CD4-positive, alpha-beta T cell treated with Interferon gamma for 1 hour (primary cell): Measurements from ENCODE around the gene RALGAPA2.

ENCODE experiments used
- DNase-seq: peaks from one replicate; pipeline ENCODE4 v3.0.0-alpha.2; 2020

The RALGAPA2 gene

DNA sequence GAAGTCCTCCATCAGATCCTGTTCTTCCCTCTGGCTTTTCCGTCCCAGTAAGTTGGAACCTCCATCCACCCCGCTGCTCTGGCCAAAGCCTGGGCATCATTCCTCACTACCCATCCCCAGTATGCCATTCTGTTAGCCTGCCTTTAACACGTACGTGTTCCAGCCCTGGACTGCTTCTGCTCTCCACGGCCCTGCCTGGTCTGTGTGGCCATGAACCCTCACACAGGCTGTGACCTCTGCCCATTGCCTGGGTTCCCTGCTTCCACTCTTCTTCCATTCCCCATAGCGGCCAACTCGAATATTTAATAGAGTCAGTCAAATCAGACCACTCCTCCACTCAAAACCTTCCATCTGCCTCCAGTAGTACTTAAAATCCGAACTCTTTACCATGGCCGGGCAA is 29.4 kb downstream of the RALGAPA2 start:
- no peak for DNase-seq

DNA sequence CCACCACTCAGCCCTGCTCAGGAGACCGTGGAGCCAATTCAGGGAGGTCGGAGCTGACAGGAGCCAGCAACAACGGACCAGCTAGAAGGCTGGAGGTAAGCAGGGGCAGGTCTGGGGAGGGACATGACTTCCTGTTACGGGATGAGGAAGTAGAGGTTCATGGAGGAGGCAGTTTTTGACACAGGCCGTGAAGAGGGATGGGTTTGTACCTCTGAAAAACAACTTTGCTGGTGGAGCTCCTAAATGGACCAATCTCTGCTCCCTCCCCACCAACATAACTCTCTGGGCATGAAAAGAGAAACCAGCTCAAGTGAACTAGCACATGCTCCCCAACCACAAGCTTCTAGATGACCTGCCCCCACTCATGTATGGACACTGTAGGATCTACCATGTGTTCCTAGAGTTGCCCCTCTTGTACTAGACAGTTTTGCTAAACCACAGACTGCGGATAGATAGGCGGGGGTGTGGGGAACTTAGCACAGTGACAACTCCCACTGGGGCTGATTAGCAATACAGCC is 31.4 kb downstream of the RALGAPA2 start:
- DNase-seq = no peak

DNA sequence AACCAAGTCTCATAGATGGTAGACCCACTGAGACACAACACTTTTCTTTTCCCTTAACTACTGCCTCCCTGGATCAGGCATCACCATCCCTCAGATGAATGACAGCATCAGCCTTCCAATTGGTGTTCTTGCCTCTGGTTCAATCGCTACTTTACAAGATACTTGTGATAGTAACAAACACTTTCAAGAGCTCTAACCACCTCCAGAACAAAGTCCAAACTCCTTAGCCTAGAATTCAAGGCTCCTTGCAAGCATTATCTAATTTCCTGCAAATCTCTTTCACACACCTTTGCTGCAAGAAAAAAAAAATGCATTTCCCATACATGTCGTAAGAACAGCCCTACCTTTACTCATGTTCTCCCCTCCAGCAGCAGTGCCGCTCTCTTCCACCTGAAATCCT is 33.1 kb downstream of the RALGAPA2 start:
- DNase-seq = no peak

DNA sequence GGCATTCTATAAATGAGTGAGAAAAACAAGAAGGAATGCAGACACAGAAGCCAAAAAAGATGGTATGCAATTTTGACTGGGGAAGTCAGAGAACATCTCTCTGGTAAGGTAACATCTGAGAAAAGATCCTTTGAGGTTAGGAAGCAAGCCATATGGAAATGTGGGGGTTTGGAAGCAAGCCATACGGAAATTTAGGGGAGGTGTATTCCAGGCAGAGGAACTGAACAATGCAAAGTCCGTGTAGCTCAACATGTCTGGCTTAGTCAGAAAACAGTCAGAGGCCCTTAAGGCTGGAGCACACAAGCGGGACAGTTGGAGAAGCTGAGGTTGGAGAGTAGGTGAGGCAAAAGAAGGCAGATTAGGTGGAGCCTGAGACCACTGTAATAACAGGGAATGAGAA is 35.3 kb downstream of the RALGAPA2 start:
- no peak for DNase-seq

DNA sequence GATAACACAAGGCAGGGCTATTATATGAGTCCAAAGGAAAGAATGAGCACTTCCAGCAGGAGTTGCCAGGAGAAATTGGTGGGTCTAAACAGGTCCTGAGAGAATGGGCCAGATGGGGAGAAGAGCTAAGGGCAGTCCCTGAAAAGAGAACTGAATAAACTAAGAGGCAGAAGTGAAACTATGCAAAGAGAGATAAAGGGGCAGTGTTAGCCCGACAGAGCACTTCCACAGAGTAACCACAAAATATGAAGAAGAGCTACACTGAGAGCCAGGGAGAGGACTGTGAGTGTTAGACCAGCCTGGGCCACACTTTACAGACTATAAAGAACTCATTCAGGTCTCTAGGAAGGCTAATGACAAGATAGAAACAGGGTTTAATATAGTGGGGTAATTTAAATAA is 43.8 kb downstream of the RALGAPA2 start:
- DNase-seq = peak; percentile 11

DNA sequence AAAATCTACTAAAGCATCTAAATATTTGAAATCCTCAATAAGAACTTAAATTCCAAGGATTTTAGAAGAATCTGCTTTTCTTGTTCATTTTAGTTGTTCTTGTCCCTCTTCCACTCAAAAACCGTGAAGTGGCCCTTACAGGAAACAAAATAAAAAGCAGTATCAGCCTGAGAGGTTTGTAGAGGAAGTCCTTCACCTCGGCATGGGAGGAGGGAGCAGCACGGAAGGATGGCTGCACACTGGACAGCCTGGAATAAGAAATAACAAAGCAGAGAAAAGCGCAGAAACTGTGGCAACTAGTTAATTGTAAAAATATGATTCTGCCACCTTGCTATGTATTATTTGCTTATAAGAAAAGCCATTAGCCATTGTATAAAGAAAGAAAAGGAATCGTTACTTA is 46.1 kb downstream of the RALGAPA2 start:
- no peak for DNase-seq

DNA sequence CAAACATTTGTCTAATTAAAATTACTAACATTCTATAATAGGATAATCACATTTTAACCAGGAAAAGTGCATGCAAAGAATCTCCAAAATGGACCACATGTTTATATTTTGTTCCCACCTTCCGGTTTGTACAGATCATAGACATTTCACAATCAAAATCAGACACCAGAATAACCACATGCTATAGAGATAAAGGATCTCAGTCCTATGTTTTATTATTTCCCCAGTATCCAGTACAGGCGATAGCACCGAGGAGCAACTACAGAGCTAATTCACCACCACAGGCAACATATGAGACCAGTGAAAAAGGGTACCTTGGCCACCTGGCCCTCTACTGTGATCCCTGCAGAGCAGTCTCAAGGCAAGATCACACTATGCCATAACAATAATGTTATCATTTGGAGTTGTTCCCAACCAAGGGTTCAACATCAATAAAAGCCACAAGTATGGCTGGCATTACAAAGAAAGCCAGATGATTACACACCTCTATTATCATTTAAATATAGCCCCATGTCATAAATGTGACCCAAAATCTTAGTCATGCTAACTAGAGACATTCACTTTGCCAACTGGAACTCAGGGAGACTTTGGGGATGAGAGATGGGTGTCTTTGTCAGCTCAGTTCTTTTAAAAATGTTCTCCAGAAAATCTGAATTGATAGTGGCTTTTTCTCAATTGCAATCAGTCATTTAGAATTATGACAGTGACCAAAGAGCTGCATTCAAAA is 46.7 kb downstream of the RALGAPA2 start:
- no peak for DNase-seq

DNA sequence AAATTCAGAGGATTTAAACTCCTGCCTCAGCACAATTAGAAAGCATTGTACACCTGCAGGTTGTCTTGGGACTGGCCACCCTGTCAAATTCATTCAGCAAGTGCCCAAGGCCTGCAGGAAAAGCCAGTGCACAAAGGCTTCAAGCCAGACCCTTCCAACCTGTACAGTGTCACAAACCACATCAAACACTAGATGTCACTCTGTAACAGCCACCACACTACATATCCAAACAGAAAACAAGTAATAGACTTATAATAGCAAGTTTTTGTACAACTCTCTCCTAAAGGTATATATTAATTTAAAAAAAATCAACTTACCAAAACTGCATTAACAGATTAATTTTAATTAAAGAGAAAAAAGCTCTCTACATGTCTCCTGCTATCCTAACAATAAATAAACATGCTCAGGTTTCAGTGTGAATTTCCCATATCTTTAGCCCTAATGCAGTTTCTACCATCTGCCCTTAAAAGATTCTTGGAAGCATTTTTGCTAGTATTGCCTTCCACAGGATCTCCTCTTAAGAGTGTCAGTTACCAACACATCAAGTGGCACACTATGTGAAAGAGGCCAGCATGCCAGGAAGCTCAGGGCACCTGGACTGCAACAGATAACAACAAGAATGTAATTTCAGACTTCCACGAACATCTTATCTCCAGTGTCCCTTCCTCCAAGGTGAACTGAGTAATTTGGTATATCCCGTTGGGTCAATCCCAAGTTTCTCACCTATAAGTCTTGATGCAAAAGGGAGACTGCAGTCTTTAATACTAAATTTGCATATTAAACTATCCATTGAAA is 47.5 kb downstream of the RALGAPA2 start:
- DNase-seq = no peak

DNA sequence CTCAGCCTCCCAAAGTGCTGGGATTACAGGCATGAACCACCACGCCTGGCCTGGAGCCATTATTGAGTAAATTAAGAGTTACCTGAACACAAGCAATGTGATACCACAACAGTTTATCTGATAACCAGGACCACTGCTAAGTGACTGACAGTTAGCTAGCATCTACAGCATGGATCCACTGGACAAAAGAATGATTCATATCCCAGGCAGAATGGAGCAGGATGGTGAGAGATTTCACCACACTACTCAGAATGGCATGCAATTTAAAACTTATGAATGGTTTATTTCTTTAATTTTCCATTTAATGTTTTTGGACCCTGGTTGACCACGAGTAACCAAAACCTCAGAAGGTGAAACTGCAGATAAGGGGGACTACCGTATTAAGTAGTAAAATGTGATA is 48.6 kb downstream of the RALGAPA2 start:
- no peak for DNase-seq

DNA sequence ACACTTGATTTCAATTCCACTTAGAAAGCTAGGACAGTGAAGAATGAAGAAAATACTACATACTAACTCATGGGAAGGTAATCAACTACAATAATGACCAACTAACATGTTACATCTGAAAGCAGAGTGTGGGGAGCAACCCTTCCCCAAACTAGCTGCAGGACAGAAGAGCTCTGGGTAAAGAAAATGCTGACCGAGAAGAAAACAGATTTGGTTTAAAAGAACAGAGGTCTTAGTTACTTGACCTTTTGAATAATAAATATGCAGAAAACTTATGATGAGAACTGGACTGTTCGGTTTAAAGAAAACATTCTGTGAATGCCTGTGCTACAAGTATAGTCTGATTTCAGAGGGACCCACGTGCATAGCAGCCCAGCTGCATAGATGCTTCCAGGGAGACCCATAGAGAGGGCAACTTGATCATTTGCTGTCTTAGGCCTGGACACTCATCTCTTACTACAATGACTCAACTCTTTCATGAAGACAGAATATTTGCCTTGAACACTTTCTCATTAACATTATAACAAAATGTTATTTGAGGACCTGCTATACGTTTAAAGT is 53.5 kb downstream of the RALGAPA2 start:
- DNase-seq = no peak

DNA sequence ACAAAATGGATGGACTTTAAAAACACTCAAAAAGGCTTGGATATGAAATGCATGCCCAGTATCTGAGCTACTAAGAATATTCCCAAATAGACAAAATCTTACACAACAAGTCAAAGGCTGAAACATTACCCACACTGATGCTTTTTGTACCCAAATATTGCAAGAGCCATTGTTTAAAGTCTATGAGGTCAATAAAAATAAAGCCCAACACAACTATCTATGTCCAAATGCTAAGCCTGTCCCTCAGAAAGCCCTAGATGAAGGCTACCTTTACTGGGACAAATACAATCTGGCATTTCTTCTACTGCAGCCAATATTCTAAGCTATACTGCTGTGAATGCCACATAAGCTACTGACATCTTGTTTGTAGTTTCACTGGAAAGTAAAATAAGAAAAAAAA is 54.3 kb downstream of the RALGAPA2 start:
- DNase-seq = no peak

DNA sequence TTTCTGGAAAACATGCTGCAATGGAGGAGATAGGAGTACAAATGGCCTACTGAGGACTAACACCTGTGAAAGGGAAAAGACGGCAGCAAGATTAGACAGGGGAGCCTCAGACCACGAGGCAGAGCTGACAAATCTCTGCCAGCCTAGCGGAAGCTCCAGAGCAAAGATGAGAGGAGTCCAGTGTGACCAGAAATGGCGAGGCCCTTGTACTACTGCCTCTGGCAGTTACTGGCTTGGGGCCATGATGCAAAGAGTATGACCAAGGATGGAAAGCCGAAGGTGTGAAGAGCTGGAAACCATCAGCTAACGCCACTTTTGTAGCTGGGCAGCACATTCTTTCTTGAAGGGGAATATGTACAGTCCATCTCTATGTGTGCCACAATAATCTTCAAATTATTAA is 55.4 kb downstream of the RALGAPA2 start:
- DNase-seq = no peak

DNA sequence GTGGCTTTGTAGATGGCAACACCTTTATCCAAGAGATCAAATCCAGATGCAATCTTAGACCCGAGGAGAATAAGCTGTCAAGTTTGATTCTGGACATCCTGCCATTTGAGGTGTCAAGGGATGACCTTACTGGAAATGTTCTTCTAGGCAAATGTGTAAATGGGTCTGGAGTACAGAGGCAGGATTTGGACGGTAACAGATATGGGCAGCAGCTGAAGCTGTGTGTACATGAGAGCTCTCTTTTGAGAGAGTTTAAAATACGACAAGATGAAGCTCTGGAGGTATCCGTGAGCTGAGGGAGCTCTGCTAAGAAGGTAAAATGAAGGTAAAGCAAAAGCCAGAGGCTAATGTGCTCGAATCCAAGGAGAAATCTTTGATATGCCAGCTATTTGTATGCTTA is 56.6 kb downstream of the RALGAPA2 start:
- no peak for DNase-seq

DNA sequence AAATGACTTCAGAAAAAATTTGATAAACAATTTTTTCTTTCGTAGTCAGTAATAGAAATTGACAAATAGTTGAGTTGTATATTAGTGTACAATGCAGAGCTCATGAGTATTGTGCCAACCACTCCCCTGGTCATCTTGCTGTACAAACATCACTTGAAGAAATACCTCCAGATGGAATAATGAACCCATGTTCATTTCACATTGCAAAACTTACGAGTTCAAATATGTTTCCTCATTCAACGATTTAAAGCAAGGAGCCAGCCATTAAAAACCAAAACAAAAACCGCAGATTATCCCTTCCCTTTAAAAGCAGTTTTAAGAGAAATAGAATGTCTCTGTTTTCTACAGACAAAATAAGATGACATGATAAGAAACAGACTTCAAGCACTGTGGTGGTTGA is 62.5 kb downstream of the RALGAPA2 start:
- no peak for DNase-seq

DNA sequence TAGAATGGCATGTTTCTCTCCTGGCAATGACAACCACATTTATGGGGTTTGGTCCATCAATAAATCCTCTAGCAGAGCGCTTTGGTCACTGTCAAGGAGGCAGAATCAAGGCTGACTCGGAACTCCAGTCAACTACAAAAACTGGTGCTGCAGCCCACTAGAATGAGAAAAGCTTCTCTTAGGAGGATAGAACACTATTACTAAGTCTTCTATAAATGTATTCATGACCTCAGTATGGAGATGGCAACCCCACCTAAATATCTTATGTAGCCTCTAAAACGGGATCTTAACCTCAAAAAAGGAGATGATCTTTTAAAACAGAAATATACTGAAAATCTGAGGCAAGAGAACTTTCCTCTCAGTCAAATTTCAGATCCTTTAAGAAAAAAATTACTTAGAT is 68.5 kb downstream of the RALGAPA2 start:
- no peak for DNase-seq

DNA sequence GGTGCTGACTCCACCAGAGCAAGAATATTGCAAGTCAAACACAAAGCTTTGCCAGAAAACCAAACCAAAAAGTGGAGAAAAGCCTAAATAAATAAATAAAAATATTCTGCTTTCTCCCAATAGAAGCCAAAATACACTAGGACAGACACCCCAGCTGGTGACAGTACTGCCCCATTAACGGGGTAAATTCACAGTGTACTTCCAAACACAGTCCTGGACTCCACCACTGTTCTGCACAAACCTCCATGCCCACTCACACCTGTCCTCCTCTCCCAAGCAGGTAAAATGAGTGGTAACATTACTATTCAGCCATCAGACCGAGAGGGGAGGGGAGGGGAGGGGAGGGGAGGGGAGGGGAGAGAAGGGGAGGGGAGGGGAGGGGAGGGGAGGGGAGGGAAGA is 70.7 kb downstream of the RALGAPA2 start:
- no peak for DNase-seq

DNA sequence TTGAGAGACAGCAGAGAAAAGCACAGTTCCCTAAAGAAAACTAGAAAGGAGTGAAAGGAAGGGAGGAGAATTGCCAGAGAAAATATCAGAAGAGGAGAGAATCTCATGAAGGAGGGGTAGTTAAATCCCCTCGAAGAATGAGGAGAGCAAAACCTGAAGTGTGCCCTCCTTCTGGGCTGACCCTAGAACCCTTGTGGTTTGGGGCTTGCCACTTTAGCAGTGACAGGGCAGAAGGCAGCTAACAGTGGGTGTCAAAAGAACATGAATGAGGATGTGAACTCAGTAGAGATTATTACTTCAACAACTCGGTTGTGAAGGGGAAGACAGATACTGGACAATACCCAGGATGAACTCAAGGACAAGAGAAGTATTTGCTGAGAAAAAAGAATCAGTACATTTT is 73.6 kb downstream of the RALGAPA2 start:
- DNase-seq = no peak

DNA sequence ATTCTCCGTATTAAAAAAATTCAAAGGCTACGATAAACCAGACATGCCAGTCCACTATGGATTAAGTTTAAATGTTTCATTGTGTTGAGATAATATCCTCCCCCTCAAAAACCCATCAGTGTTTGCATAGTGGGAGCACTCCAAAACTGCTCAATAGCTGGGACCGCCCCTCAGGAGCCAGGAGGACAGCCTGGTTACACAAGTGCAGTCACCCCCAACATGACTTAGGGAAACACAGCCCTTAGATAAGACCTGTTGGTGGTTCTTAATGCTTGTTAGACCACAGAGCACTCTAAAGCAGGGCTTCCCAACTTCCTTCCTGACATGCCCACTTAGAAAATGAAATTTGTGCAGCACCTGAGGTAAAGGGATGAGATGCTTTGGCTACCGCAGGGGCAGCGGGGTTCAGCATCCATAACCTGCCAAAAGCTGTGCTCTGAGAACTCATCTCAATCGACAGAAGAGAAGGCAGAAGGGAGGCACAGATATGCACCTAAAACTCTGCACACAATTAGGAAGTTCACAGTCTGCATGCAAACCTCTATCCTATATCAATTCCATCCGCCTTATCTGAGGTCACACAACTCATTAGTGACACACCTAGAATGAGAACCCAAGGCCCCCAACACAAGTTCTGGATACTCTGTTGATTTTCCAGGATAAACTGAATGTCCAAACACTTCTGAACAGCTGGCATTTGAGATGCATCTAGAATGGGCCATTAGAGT is 74.3 kb downstream of the RALGAPA2 start:
- no peak for DNase-seq

DNA sequence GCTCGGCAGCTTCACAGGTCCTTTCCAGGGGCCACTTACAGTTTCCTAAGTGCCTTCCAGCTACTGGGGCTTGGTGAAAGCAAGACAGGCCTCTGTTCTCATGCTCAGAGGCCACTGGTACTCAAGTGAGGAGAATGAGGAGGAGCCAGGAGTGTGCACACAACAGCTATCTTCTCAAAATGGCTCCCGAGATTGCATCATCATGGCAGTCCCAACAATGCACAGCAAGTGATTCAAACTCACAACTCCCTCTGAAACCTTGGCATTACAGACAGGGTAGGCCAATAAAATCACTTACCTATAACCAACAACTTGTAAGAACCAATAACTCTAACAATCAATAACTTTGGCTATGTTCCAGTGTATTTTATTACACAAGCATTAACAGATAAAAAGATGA is 77.4 kb downstream of the RALGAPA2 start:
- DNase-seq = no peak

DNA sequence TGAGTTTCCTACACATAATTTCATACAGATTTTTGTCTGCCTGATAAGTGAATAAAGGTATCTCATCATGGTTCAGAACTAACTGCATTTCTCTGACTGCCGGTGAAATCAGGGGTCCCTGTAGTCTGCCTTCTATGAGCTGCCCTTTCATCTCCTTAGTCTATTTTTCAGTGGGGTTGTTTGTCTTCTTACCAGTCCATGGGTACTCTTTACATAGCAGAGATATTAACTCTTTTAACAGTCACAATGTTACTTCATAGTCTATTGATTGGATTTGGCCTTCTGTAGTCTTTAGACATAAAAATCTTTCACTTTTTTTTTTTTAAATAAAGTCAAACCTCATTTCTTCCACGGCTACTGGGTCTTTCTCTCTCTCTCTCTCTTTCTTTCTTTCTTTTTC is 79.8 kb downstream of the RALGAPA2 start:
- DNase-seq = no peak

DNA sequence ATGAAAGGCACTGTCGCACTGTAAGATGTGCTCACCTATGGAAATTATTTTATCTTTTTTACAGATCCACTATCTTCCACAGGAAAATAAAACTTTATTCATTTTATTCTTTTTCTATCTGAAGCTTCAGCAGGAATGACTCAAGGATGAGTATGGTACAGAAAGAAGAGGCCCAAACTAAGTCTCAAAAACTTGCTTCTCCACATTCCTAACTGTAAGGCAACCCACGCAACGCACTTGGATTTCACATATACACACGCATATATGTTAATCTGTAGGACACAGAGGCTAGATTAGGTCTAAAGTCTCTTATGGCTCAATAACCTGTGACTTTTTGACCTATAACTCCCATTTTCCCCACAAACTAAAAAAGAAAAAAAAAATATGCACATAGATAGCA is 81.9 kb downstream of the RALGAPA2 start:
- DNase-seq = no peak

DNA sequence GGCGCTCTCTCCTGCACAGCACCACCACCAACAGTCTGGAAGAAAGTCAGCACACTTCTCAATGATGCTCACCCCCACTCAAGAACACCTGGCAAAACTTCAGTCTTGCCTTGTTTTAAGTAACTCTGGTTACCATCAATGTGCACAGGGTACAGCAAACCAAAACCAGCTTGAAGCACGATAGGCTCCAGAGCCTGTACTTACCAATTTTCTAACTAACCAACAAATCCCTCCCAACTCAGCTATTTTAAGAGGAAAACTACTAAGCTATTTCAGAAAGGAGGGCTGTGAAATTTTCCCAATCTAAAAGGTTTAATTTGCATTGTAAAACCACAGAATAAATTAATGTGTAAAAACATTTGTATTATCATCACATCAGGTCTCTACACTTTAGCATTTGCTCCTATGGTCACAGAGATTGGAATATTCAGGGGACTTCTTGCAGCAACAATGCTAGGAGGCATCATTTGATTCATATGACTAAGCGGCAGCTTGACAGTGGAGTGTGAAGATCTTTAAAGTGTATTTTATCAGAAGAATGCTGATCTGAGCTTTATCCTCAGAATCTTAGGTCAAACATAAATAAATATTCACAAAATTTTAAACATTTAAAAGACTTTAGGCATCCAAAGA is 82.8 kb downstream of the RALGAPA2 start:
- no peak for DNase-seq

DNA sequence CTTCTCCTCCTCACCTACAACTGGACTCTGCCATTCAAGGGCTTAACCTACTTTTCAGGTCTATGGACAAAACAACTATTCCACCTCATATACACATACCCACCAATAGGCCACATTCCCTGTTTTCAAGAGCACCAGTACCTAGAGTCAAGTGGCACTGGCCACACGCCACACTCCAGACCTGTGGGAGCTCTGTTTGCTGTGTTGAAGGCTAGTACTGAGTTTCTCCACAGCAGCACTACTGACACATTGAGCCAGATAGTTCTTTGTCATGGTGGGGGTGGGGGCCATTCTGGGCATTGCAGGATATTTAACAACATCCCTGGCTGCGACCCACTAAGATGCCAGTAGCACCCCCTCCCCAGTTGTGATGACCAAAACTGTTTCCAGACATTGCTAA is 84.1 kb downstream of the RALGAPA2 start:
- no peak for DNase-seq
